Measurements from ENCODE around the gene ZNF662. TPM values are rescaled to one million over a fixed set of nuclear protein-coding genes. Genes with fewer than 3 reads are reported as not detected.

ZNF662 gene
- total RNA-seq, 1 experiment from 2014 or later, result not detected

DNA sequence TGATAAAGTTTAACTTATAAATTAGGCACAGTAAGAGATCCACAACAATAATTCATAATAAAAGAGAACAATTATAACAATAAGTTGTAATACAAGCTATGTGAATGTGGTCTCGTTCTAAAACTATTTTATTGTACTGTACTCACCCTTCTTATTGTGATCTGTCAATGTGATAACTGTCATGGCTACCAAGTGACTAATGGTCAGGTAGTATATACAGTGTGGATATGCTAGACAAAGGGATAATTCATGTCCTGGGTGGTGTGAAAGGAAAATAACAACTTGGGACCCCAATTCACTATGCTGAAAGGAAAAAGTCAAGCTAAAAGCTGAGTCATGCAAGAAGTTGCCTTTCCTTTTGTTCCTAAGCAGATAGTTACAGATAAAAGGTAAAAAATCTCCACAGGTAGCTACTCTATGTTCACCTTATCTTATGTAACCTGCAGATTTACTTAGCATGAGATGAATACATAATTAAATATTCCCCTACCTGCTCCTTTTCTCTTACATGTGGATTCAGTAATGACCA is 19.6 kb upstream of the ZNF662 start:
- H3K27ac ChIP-seq (ENCODE audit: low read depth, low read length, poor library complexity, severe bottlenecking), result no peak overlapping the region
- no peaks in the 10 kb centered on the region for H3K27me3 ChIP-seq (replicated peaks; ENCODE audit: insufficient read depth, low read depth, low read length, poor library complexity)
- no peak for TF ChIP-seq CTCF (conservative IDR thresholded peaks at IDR 0.05; ENCODE audit: low read depth, low read length)
- no peak for TF ChIP-seq EZH2 (IDR thresholded peaks at IDR 0.05; ENCODE audit: borderline replicate concordance, low read depth, low read length, poor library complexity, severe bottlenecking)
- POLR2A ChIA-PET (ENCODE audit: low non-redundant PET), result no interaction called here
- no peak for DNase-seq (ENCODE audit: low spot score)
- CTCF ChIA-PET, result no interaction called here
- no peak overlapping the region for H3K4me3 ChIP-seq (ENCODE audit: low read depth, low read length, poor library complexity, severe bottlenecking)
- no peaks in the 10 kb centered on the region for H3K4me1 ChIP-seq (ENCODE audit: insufficient read depth, low read length, poor library complexity, severe bottlenecking)
- no peaks in the 10 kb centered on the region for H3K36me3 ChIP-seq (ENCODE audit: insufficient read depth, low read length, poor library complexity, severe bottlenecking)
- BruUV-seq (replicated peaks), result no TSS peak
- intact Hi-C loops (cut with micrococcal nuclease; ENCODE audit: unreplicated experiment), result no loop called here
- no peaks in the 10 kb centered on the region for H3K9me3 ChIP-seq (ENCODE audit: low read depth, low read length, poor library complexity, severe bottlenecking)

DNA sequence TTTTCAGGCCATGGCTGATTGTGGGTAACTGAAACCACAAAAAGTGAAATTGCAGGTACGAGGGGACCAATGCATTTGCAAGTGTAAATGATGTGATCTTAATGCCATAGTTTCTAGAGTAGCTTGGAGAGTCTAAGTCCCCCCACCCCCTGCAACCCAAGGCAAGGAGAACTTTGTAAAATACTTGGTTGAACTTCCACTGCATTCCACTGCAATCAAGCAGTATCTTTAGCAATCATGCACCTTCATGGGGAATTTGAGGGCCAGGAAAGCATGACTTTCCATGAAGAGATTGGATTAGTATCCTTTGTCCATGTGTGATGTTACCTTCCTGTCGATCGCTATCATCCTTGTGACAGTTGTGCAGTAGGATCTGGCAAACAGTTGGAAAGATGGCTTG is 18.9 kb upstream of the ZNF662 start:
- BruUV-seq (replicated peaks), result no TSS peak
- Histone ChIP-seq H3K4me1 (ENCODE audit: insufficient read depth, low read length, poor library complexity, severe bottlenecking) (no peaks in the 10 kb centered on the region), H3K27ac (ENCODE audit: low read depth, low read length, poor library complexity, severe bottlenecking) (no peak overlapping the region), H3K9me3 (ENCODE audit: low read depth, low read length, poor library complexity, severe bottlenecking) (no peaks in the 10 kb centered on the region), H3K27me3 (replicated peaks; ENCODE audit: insufficient read depth, low read depth, low read length, poor library complexity) (no peaks in the 10 kb centered on the region), H3K4me3 (ENCODE audit: low read depth, low read length, poor library complexity, severe bottlenecking) (no peak overlapping the region), H3K36me3 (ENCODE audit: insufficient read depth, low read length, poor library complexity, severe bottlenecking) (no peaks in the 10 kb centered on the region)
- intact Hi-C loops (cut with micrococcal nuclease; ENCODE audit: unreplicated experiment), result no loop called here
- ChIA-PET POLR2A (ENCODE audit: low non-redundant PET) (no interaction called here), CTCF (no interaction called here)
- no peak for DNase-seq (ENCODE audit: low spot score)
- TF ChIP-seq EZH2 (IDR thresholded peaks at IDR 0.05; ENCODE audit: borderline replicate concordance, low read depth, low read length, poor library complexity, severe bottlenecking) (no peak), CTCF (conservative IDR thresholded peaks at IDR 0.05; ENCODE audit: low read depth, low read length) (no peak)

- Histone ChIP-seq H3K4me3 (ENCODE audit: low read depth, low read length, poor library complexity, severe bottlenecking) (no peak overlapping the region), H3K4me1 (ENCODE audit: insufficient read depth, low read length, poor library complexity, severe bottlenecking) (no peaks in the 10 kb centered on the region), H3K27me3 (replicated peaks; ENCODE audit: insufficient read depth, low read depth, low read length, poor library complexity) (no peaks in the 10 kb centered on the region), H3K9me3 (ENCODE audit: low read depth, low read length, poor library complexity, severe bottlenecking) (no peaks in the 10 kb centered on the region), H3K36me3 (ENCODE audit: insufficient read depth, low read length, poor library complexity, severe bottlenecking) (no peaks in the 10 kb centered on the region), H3K27ac (ENCODE audit: low read depth, low read length, poor library complexity, severe bottlenecking) (no peak overlapping the region)
- intact Hi-C loops (cut with micrococcal nuclease; ENCODE audit: unreplicated experiment), result no loop called here
- no peak for DNase-seq (ENCODE audit: low spot score)
- no TSS peak for BruUV-seq (replicated peaks)
- TF ChIP-seq CTCF (conservative IDR thresholded peaks at IDR 0.05; ENCODE audit: low read depth, low read length) (no peak), EZH2 (IDR thresholded peaks at IDR 0.05; ENCODE audit: borderline replicate concordance, low read depth, low read length, poor library complexity, severe bottlenecking) (no peak)
- ChIA-PET POLR2A (ENCODE audit: low non-redundant PET) (no interaction called here), CTCF (no interaction called here)
Measured at GRCh38 chr3:42891042-42891441, 14.9 kb upstream of the ZNF662 start.

Data from A673 (cell line).